Mesenteric fat pad (tissue), 1 donor: ENCODE results near the gene PRAC2. TPM values are rescaled to one million over a fixed set of nuclear protein-coding genes. Genes with fewer than 3 reads are reported as not detected.
A peak's percentile ranks its signal among the peaks of the same experiment; 100 is the strongest.
"Not testable (repeated sequence)": the region's sequence is repeated elsewhere in the genome, so short reads cannot be mapped to it uniquely, and the experiment has no call there.

Source experiments
- DNase-seq: peaks from one replicate; pipeline ENCODE4 v3.0.0-alpha.2; 2020; ENCODE audit warnings: low spot score
- long read RNA-seq: library from polyadenylated mRNA; unstranded; transcript quantifications from one replicate; pipeline ENCODE4 v2.0.0, GENCODE V29; 2020
- total RNA-seq: library from RNA; stranded (reverse); fragmentation: NEBNext Ultra II Directional; extraction: Animal tissue kit (Norgen Biotek cat#: 25700); gene quantifications from one replicate; pipeline ENCODE4 v1.2.1, GENCODE V29; 2021
- donor health status: DM: yes; HTN: yes; CAD: no.

PRAC2 gene
- not detected for total RNA-seq
- long read RNA-seq = 0 reads

DNA sequence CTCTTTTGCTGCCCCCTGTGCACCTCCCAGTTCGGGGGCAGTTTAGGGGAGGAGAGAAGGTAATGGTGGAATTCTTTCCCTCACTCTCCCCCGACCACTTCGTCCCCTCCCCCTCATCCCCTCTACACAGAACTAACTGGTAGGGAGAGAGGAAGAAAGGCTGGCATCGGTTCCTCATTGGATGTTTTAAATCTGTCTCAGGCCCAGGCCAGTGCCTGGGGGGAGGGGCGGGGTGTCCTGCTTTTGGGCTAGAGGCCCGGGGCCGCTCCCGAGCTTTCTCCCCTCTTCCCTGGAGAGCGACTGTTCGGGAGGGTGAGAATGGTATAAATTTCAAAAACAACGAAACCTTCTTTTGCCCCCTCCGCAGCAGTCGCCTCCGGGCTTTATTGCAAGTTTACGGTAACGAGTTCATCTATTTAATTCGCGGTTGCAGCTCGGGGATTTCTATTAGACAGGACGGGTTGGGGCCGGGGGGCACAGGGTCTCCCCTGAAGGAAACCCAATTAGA, at the start of gene PRAC2:
TSS of gene PRAC2 (plus strand) at position 271 of the 508 bp plus-strand sequence. CDS start 1,226 bp downstream, outside the sequence.
- DNase-seq = no peak

DNA sequence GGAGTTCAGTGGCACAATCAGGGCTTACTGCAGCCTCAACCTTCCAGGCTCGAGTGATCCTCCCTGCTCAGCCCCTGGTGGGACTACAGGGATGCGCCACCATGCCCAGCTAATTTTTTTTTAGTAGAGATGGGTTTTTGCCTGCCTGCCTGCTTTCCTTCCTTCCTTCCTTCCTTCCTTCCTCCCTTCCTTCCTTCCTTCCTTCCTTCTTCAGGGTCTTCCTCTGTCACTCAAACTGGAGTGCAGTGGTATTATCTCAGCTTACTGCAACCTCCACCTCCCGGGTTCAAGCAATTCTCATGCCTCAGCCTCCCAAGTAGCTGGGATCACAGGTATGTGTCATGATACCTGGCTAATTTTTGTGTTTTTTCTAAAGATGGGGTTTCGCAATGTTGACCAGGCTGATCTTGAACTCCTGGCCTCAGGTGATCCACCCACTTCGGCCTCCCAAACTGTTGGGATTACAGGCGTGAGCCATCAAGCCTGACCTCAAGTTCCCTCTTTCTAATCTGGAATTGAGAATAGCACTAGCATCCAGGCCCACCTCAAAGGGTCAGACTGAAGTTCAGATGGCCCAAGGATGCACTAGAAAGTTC, 45.9 kb upstream of the PRAC2 start:
- no peak for DNase-seq

DNA sequence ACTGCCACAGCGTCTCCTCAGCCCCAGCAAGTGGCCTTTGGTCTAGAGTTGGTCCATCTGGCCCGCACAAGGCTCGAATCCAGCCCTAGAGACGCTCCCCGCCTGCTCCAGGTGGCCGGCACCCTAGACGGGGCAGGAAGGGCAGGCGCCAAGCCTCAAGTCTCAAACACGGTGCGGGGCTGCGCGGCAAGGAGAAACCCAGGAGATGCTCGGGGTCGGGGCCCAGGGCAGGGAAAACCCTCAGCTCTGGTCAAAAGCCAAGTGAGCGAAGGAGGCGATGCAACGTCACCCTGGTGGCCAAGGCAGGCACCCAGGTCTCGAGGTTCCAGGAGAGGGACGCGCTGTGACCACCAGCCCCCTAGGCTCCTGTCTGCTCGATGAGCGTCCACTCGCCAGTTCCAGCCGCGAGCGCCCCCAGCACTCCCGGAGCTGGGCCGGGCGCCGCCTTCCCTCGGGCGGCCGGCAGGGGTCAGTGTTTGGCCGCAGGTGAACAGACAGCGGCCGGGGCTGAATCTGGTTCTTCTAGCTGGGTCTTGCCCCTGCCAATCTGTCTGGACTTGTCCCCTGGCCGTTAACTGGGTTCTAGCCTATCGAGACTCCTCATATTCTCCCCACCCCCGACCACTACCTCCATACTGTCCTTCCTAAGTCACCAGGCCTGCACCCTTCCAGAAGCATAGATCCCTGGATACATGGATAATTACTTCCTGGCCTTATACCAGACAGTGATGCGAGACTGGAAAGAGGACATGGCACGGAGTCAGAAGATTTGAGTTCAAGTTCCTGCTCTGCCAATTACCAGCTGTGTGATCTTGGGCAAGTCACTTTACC, 44.6 kb upstream of the PRAC2 start:
- DNase-seq = peak; percentile 89

DNA sequence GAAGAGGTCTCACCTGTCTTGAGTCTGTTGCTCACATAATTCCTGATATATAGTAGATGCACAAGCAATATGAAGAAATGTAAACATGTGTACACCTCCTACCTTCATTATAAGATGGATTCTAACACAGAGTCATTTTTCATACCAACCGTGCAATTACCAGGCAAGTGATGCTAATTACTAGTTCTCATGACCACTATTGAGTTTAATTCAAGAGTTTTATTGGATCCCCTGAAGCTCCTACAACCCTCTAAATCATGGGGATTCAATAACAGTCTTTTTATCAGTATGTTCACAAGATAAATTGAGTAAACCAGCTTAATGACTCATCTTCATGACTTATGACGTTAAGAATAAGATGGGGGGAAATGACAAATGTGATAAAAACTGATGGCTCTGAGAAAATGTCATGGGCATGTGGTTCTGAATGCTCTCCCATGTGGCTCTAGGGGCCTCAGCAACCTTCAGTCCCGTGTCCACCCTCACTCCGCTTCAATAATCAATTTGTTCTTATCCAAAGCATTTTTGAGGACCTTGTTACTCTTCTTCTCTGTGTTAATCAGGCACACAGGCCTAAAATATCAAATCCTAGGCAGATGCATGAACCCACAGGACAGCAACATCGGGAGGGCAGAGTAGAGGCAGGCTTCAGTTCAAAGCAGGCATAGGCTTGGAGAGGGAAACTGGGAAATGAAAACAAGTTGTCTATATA, 43.4 kb upstream of the PRAC2 start:
- no peak for DNase-seq

DNA sequence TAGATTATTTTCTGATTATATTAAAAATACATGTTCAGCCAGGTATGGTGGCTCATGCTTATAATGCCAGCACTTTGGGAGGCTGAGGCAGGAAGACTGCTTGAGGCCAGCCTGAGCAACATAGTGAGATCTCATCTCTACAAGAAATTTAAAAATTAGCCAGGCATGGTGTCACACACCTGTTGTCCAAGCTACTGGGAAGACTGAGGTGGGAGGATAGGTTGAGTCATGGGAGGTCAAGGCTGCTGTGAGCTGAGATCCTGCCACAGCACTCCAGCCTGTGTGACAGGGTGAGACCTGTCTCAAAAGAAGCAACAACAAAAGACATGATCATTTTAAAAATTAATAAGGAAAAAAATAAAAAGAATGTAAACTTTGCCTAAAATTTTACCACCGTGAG, 41.4 kb upstream of the PRAC2 start:
- no peak for DNase-seq

DNA sequence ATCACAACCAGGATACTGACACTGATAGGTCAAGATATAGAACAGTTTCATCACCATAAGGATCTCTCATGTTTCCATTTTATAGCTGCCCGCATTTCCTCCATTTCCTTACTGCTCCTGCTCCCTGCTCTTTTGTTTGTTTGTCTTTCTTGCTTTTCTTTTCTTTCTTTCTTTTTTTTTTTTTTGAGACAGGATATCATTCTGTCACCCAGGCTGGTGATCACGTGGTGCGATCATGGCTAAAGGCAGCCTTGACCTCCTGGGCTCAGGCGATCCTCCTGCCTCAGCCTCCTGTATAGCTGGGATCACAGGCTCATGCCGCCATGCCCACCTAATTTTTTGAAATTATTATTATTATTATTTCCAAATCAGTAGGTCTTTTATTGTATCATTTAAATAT, 32.3 kb upstream of the PRAC2 start:
- no peak for DNase-seq

DNA sequence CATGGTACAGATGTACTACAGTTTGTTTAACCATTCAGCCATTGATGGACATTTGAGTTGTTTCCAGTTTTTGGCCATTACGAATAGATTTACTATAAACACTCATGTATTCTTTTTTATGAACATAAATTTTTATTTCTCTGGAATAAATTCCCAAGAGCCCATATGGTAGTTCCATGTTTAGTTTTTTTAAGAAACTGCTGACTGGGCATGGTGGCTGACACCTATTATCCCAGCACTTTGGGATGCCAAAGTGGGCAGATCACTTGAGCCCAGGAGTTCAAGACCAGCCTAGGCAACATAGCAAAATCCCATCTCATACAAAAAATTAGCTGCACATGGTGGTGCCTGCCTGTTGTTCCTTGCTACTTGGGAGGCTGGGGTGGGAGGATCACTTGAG, 30.9 kb upstream of the PRAC2 start:
- DNase-seq = no peak

DNA sequence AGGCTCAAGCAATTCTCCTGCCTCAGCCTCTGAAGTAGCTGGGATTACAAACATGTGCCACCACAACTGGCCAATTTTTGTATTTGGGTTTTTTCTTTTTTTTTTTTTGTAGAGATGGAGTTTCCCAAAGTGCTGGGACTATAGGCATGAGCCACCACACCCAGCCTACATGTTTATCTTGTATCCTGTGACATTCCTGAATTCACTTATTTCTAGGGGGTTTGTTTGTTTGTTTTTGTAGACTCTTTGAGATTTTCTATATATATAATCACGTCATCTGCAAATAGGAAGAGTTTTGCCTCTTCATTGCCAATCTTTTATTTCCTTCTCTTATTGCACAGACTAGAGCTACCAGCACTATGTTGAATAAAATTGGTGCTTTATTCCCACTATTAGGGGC, 29.8 kb upstream of the PRAC2 start:
- no peak for DNase-seq

DNA sequence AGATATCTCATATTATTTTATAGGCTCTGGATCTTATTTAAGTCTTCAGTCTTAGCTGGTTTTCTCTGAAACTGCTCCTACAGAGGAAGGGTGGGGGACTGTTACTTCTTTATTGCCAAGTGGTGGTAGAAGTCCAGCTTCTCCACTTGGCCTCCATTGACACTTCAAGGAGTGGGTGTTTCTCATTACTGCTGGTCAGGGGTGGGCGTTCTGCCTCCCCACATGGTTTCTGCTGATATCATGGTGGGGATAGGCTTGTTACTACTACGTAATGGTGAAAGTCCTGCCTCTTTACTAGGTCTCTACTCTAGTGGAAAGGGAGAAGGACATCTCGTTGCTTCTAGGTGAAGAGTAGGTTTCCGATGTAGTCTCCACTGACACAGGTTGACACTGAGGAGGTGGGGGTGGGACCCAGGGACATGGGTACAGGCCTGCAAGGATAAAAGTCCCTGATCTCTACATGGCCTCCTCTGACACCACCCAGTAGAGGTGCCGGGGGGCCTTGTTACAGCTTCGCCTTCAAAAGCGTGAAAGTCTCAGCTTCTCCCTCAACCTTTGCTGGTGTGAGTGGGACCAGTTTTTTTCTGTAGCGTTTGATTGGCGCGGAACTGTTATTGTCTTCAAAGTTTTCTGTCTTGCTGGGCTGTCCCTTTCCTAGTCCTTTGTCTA, 21.0 kb upstream of the PRAC2 start:
- DNase-seq = peak; percentile 62

DNA sequence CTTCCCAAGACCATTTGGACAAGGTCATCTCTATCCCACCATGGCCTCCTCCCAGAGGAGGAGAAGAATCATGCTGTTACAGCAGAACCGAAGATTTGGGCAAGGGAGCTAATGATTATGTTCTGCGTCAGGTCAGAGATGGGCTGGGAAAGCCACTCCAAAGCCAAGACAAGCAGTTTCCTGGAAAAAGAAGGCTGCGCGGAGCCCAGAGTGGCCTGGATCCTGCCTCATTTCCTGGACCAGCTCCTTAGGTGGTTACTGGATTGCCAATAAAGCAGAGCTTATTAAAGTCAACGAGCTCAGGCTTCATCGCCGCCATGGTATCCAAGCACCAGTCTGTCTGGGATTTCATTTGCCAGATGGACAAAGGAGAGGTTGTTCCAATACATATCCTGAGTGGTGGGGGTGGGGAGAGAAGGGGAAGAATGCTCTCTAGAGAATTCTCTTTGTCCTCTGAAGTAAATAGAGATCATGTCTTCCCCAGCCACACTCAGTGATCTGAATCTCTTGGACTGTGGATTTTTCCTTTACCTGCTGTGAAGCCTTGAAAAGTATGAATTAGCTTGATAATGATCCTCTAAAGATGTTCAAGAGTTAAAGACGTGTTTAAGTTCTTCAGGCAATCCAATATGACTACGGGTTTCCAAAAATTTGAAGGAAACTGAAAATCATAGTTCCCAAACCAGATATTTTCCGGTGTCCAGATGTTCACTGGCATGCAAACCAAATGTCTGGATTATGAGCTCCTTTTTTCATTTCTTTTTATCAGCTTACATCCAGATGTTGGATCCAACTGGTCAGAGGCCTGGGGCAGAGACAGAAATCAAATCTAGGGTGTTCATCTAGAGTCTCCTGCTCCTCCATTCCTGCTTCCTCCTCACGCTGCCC, 18.4 kb upstream of the PRAC2 start:
- peak; percentile 69 for DNase-seq

DNA sequence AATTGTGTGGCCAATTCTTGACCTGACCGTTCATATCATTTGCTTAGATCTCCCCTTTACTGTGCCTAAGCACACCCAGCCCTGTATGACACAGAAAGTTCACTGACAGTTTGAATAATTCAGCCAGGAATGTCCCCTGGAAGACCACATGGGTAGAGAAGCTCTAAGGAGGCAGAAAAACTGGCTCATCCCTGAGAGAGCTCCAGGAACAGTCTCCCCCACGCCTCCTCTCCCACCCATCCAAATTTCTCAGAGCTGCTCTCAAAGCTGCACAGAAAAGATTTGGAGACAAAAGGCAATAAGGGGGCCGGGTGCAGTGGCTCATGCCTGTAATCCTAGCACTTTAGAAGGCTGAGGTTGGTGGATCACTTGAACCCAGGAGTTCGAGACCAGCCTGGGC, 11.9 kb upstream of the PRAC2 start:
- no peak for DNase-seq

DNA sequence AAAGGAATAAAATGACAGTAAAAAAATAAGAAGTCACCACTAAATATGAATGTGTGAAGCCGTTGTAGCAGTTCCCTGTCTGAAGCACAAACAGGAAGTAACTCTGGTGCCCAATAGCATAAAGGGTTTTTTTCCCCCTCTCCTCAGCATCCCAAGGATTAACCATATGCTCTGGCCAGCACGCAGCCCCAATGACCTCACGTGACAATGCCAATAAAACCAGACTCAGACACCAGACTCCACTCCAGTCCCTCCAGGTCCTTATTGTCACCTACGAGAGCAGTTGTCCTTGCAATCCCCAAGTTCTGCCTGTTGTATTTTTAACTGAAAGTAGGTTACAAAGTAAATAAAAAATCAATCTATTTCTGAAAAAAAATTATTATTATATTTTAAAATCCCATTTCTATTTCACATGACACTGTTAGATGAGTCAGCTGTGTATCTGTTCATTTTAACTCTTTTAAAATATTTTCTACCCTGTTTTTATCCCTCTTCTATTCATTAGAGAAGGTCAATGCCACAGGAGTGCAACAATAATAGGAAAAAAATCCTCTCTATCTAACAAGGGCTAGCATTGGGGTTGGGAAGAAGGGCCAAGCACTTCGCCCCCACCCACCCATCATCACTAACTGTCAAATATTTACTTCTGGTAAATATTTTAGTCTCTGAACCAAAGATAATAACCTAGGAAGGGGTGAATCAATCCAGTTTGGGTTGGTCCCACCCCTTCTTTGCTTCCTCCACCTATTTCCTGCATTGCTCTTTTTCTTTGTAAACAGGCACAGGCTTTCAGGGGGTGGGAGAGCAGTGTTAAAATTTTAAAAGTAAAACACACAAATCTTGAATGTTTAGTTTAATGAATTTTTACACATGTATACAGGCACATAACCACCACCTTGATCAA, 7.2 kb upstream of the PRAC2 start:
- DNase-seq = no peak

DNA sequence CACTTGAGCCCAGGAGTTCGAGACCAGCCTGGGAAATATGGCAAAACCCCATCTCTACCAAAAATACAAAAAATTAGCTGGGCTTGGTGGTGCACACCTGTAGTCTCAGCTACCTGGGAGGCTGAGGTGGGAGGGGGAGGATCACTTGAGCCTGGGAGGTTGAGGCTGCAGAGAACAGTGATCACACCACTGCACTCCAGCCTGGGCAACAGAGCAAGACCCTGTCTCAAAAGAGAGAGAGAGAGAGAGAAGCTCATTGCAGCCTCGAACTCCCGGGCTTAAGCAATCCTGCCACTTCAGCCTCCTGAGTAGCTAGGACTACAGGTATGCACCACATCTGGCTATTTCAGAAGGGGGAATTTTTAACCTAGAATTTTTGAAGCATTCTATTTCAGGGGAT, 6.4 kb upstream of the PRAC2 start:
- not testable (repeated sequence) for DNase-seq

DNA sequence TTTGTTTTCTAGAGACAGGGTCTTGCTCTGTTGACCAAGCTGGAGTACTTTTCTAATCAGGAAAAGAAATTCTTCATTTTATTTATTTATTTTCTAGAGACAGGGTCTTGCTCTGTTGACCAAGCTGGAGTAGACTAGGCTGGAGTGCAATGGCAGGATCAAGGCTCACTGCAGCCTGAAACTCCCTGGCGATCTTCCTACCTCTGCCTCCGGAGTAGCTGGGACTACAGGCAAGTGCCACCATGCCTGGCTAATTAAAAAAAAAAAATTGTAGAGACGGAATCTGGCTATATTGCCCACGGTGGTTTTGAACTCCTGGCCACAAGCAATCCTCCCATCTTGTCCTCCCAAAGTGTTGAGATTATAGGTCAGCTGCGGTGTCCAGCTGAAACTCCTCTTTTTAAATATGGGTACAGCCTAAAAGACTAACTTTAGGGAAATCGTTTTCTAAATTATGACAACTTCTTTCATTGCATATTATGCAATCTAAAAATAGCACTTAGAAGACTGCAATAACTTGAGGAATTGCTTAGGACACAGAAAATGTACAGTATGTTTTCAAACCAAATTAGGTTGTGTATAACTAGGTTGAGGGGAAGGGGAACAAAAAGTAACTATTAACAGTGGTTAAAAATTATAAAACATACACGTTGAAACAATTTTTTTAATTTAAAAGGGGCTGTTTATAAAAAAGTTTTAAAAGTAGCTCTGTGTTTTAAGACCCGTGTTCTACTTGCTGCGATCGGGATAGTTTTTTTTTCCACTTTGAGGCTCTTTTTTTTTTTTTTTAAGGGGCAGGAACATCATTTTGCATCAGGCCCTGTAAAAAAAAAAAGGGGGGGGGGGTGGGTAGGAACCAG, 5.4 kb upstream of the PRAC2 start:
- DNase-seq = no peak

DNA sequence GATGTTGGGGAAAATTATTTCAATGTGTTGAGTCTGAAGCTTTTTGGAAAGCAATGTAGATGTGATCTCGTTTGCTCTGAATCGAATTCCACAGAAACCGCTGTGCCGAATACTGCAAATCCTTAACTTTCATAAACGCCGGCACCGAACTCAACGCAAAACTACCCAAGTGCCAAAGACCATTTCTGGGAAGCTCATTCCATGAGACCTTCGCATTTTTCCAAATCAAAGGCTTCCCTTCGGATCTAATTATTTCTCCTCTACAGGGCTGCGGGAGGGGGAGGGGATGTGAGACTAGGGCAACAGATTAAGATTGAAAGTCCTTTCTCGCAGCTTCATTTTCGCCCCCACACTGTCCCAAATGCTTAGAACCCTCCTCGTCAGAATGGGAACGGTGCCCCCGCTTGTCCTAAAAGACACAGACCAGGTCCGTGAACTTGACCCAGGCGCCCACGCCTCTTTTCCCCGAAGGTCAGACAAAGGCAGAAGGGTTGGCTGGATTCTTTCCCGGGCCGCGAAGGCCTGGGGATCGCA, 4.7 kb upstream of the PRAC2 start:
- no peak for DNase-seq

DNA sequence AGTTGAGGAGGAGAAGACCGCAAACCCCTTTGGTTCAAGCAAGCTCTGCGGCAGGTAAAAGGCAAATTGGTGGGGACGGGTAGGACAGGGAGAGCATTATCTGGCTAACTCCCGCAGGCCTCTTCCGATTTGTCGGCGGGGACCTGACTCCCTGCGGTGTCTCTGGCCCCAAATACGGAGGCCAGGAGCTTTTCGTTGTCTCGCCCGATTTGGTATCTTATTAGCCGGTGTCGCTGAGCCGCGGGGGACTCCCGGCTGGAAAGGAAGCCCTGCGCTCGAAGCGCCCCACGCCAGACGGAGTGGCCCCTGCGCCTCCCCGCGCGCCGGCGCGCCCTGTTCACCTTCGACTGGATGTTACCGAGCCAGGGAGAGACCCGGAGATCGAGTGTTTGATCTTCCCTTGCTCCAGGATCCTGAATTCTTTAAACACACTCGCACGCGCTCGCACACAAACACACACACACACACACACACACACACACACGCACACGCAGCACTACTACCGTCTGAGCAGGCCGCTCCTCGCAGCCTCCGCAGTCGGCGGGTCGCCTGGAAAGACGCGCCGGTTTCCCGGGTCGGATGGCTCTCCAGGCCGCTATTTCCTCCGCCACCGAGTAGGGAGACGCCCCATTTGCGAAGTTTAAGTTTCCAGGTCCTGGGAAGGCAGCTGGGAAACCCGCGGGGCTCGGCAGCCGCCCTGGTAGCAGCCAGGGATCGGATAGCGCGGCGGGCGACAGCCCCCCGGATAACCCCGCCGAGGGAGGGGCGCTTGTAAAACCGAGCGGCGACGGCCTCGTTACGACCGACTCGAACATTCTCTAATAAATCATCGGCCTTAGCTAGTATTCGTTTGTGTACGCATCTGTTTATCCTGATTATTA, 4.0 kb upstream of the PRAC2 start:
- DNase-seq = no peak

DNA sequence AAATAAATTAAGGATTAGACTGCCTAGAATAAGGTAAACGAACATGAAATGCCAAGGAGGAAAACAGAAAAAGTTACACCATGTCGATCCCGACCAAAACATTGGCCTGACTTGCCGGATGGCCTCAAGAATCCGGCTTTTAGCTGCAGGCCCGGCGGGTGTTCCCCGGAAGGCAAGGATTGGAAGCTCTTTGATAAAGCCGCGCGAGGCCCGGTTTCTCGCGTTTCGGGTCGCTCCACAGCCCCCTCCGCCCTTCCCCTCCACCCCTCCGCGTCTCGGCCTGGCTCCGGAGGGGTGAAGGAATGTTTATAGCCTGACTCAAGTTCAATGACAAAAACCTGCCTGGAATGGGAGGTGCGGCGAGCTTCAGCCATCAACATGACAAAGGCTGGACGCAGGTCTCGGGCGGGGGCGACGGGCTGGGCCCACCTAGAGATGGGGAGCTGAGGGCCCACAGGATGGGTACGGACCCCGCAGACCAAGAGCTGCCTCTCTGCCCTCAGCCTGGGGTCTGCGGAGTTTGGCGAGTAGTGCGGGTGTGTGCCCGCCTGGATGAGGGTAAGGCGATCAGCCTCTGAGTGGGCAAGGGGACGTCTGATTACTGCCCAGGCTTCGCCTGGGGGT, 3.2 kb upstream of the PRAC2 start:
- no peak for DNase-seq
